Measurements from ENCODE around the gene PPL.
"Not testable (repeated sequence)": the region's sequence is repeated elsewhere in the genome, so short reads cannot be mapped to it uniquely, and the experiment has no call there.

DNA sequence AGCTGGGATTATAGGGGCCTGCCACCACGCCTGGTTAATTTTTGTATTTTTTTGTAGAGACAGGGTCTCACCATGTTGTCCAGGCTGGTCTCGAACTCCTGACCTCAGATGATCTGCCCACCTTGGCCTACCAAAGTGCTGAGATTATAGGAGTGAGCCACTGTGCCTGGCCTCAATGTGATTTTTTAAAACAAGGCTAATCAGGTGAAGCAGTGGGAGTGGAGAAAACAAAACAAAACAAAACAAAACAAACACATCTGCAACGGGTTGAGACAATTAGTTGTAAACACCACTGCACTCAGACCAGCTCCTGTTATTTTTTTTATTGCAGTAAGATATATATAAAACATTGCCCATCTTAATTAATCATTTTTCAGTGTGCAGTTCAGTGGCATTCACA, 14.6 kb upstream of the PPL start:
- TF ChIP-seq TAF1 (IDR thresholded peaks at IDR 0.05; ENCODE audit: borderline replicate concordance, low read depth, low read length); POLR2A (IDR thresholded peaks at IDR 0.05; ENCODE audit: low read depth, low read length): not testable (repeated sequence)
